AG09319 (cell line): ENCODE data around the gene FHL5.

Experiments
- DNase-seq: peaks from one replicate; pipeline ENCODE4 v3.0.0-alpha.2; 2010; ENCODE audit warnings: low read depth; ENCODE audit errors: extremely low read depth
- TF ChIP-seq, protein P1 (sequence below): IDR thresholded peaks from 2 replicates; pipeline ENCODE4 v1.5.1; 2011; ENCODE audit warnings: low read depth, mild to moderate bottlenecking, inconsistent platforms, low read length, moderate library complexity

FHL5 gene, protein sequence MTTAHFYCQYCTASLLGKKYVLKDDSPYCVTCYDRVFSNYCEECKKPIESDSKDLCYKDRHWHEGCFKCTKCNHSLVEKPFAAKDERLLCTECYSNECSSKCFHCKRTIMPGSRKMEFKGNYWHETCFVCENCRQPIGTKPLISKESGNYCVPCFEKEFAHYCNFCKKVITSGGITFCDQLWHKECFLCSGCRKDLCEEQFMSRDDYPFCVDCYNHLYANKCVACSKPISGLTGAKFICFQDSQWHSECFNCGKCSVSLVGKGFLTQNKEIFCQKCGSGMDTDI

DNA sequence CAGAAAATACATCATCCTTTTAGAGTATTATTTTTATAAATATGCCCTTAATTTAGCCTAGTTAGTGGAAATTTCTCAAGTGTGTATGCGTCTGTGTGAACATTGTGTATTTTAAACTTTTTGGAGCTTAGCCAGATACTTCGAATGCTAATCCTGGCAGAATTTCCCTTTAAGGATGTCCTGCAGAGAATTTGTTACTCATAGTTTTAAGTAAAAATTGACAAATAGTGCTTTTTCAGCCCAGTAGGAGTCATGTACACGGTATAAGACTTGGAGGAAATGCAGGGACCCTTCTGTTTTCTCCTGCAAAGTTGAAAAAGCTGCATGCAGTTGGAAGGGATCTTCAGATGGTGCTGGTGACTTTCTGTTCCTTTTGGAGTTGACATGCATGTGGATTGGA is at the start of gene FHL5:
Gene FHL5, plus strand, starts transcription at position 243 of the 400 bp plus-strand sequence. CDS start 40,486 bp downstream, outside the sequence.
- DNase-seq: no peak
- TF ChIP-seq, protein P1, sequence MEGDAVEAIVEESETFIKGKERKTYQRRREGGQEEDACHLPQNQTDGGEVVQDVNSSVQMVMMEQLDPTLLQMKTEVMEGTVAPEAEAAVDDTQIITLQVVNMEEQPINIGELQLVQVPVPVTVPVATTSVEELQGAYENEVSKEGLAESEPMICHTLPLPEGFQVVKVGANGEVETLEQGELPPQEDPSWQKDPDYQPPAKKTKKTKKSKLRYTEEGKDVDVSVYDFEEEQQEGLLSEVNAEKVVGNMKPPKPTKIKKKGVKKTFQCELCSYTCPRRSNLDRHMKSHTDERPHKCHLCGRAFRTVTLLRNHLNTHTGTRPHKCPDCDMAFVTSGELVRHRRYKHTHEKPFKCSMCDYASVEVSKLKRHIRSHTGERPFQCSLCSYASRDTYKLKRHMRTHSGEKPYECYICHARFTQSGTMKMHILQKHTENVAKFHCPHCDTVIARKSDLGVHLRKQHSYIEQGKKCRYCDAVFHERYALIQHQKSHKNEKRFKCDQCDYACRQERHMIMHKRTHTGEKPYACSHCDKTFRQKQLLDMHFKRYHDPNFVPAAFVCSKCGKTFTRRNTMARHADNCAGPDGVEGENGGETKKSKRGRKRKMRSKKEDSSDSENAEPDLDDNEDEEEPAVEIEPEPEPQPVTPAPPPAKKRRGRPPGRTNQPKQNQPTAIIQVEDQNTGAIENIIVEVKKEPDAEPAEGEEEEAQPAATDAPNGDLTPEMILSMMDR: no peak

DNA sequence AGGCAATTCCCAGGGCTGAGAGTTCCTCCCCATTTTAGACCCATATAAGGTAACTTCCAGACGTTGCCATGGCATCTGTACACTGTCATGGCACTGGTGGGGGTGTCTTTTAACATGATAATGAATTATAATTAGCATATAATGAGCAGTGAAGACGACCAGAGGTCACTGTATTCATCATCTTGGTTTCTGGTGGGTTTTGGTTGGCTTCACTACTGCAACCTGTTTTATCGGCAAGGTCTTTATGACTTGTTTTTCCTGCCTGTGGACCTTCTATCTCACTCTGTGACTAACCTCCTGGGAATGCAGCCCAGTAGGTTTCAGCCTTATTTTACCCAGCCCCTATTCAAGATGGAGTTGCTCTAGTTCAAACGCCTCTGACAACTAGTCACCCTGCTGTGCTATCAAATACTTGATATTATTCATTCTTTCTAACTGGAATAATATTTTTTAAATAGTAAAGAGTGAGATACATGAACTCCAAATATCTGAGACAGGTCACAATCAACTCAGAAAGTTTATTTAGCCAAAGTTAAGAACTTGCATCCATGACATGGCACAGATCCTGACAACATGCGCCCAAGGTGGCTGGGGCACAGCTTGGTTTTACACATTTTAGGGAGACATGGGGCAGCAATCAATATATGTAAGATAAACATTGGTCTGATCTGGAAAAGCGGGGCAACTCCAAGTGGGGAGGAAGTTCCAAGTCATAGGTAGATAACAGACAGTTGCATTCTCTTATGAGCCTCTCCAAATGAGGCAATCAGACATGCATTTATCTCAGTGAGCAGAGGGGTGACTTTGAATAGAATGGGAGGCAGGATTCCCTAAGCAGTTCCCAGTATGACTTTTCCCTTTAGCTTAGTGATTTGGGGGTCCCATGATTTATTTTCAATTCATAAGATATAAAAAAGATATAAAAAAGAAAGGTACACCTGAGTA is 42.5 kb upstream of the FHL5 start:
- TF ChIP-seq, protein P1: no peak
- DNase-seq: no peak

DNA sequence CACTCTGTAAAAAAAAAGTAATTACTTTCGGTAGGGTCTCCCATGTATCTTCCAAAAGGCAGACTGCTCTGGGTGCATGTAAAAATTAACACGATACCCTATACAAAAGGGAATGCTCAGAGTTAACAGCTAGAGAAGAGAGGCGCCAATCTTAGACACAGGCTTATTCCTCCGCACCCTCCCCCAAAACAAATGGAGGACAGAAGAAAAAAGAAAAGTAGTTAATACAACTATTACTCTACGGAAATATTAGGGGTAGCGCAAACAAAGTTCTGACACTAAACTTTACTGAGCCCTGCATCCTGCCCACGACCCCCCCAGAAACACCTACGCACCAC is 41.7 kb upstream of the FHL5 start:
- TF ChIP-seq, protein P1: no peak
- no peak for DNase-seq

DNA sequence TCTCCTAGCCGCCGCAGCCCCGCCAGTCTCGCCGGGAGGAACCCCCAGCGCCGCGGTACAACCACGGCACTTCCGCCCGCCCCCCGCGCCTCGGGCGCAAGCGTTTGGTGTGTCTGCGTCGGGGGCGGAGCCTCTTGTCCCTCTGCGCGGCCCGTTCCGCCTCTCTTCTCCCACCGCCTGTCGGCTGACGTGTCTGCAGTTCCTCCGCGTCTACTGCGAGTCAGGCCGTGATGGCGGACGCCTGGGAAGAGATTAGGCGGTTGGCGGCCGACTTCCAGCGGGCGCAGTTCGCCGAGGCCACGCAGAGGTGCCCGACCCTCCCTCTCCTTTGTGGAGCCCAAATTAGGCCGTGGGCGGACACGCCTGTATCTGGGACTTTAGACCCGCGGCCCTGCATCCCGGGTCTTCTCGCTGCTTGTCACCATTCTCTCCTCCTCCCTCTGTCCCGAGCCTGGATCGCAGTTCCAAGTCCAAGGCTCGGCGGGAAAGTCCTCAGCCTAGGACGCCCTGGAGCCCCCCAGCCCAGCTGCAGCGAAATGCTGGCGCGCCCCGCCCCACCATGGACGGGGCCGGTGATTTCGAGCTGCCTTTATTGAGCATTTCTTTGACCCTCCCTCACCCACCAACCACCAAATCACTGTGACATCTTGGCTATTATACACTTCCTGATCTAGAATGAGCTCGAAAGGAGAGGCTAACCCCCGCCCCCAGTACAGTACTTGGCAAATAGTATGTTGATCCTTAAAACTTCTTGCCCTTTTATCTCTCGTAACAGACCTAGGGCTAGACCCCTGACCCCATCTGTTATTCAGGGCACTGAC is 41.1 kb upstream of the FHL5 start, which contains the start of gene UFL1:
Gene UFL1, plus strand, starts transcription at position 163 of the 821 bp plus-strand sequence. Its CDS starts 68 bp downstream, at position 231.
- DNase-seq: peak; percentile 71

DNA sequence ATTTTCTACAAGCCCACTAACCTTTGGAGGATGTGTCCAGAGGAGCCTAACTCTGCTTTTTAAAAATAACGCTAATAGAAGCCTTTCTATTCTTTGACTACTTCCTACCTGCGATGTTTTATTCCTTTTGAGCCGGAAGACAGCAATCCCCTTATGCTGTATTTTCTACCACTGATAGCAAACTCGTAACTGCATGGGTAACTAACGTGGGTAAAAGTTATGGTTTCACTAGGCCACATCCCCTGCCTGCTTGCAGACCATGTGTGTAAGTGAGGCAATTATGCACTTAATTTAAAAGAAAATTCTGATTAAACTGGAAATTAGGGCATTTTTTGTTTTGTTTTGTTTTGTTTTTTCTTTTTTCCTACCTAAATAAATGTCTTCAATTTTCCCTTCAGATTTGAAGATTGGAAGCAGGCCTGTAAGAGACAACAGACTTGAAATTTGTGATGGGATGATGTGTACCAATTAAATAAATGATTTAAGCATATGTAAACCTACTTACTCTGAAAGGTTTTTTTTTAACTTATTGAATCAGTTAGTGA is 40.4 kb upstream of the FHL5 start:
- no peak for DNase-seq

More for the DNA sequence above, 41.1 kb upstream of the FHL5 start, which contains the start of gene UFL1:
- TF ChIP-seq, protein P1: no peak; the same call in 1 of the 2 replicates

DNA sequence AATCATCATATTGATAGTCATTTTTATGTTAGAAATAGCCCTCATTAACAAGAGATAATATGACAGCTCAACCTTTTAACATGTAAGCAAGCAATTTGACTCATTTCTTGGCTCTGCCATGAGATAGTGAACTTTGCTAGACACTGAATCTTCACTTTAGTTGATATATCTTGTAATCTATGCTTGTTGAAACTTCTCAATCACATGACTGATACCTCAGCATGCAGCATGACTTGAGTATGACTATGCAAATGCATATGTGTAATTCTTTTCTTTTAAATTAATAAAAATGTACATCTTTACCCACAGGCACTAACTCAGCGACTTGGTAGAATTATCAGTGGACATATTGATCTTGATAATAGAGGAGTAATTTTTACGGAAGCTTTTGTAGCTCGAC is 34.7 kb upstream of the FHL5 start:
- TF ChIP-seq, protein P1: no peak
- no peak for DNase-seq

More for the DNA sequence above, 40.4 kb upstream of the FHL5 start:
- TF ChIP-seq, protein P1: no peak
